ENCODE measurements around the gene CCNA1.

DNA sequence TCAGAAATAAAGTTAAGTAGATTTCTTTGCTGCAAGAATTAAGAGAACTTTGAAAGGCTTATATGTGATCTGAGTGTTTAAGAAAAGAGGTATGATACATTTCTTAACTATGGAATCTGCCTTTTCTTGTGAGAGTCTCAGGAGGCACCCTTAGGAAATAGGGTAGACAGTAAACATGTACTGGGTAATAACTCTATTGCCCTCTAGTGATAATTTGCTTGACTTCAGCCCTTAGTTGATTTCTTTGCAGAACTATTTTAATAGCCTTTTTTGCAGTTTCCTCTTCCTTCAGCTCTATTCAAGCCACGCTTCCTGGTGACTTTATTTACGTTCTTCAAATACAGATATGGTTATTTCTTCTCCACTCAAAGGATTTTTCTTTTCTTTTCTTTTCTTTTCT is 37.0 kb upstream of the CCNA1 start:
- TF ChIP-seq, protein P1, sequence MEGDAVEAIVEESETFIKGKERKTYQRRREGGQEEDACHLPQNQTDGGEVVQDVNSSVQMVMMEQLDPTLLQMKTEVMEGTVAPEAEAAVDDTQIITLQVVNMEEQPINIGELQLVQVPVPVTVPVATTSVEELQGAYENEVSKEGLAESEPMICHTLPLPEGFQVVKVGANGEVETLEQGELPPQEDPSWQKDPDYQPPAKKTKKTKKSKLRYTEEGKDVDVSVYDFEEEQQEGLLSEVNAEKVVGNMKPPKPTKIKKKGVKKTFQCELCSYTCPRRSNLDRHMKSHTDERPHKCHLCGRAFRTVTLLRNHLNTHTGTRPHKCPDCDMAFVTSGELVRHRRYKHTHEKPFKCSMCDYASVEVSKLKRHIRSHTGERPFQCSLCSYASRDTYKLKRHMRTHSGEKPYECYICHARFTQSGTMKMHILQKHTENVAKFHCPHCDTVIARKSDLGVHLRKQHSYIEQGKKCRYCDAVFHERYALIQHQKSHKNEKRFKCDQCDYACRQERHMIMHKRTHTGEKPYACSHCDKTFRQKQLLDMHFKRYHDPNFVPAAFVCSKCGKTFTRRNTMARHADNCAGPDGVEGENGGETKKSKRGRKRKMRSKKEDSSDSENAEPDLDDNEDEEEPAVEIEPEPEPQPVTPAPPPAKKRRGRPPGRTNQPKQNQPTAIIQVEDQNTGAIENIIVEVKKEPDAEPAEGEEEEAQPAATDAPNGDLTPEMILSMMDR (optimal IDR thresholded peaks at IDR 0.05 in 1 of 3, IDR thresholded peaks at IDR 0.05 in 1 of 3, conservative IDR thresholded peaks at IDR 0.05 in 1 of 3; ENCODE audit: extremely low read depth in 1 of 3, insufficient read depth in 2 of 3, low read length in 3 of 3), result peak in 2 of 3 experiments; percentile 27 to 55
- no peak for TF ChIP-seq EZH2 (IDR thresholded peaks at IDR 0.05; ENCODE audit: low read length)

Measured in keratinocyte (primary cell).